Endothelial cell of umbilical vein (primary cell): ENCODE measurements around the gene TLNRD1. TPM values are rescaled to one million over a fixed set of nuclear protein-coding genes. Genes with fewer than 3 reads are reported as not detected.

ENCODE experiments used
- BruUV-seq: library from RNA; stranded (reverse); fragments of 400-500 nt; replicated peaks from 2 replicates; lab custom pipeline; 2021; lab: Mats Ljungman, UMichigan
- CTCF ChIA-PET: fragments of 300-600, 350-600 bp; sonication (Branson Sonifier 250); formaldehyde crosslinking; loops from one replicate; lab custom pipeline; 2021; ENCODE audit warnings: antibody characterized with exemption, inconsistent platforms; lab: Charles Lee
- POLR2A ChIA-PET: fragments of 300-600, 350-600 bp; sonication (Branson Sonifier 250); formaldehyde crosslinking; loops from one replicate; lab custom pipeline; 2021; ENCODE audit warnings: antibody characterized with exemption, inconsistent platforms; lab: Charles Lee
- DNase-seq: peaks from one replicate; pipeline ENCODE4 v3.0.0-alpha.2; 2011; ENCODE audit warnings: low read depth, low spot score
- FAIRE-seq: peaks from 2 replicates; lab custom pipeline; 2011; peaks lifted over from hg19 to GRCh38; lab: Jason Lieb, UNC
- H2AFZ ChIP-seq: 2 replicates; pipeline ENCODE4 v1.6.0; 2012; ENCODE audit warnings: low read depth, low read length, control low read depth, inconsistent platforms
- H3K27ac ChIP-seq: 2 replicates; pipeline ENCODE4 v1.5.1; 2011; ENCODE audit warnings: low read depth, mild to moderate bottlenecking, control low read depth, low read length, moderate library complexity; ENCODE audit not compliant: insufficient read depth
- H3K27me3 ChIP-seq, 2 experiments: 2 replicates each; pipeline versions ENCODE4 v1.6.0 to v1.6.1; 2011; ENCODE audit warnings: low read length in 2 of 2, mixed read lengths in 1 of 2; ENCODE audit not compliant: control insufficient read depth in 2 of 2, insufficient read depth in 2 of 2
- H3K36me3 ChIP-seq, 2 experiments: 2 replicates in 1 of 2; 3 replicates in 1 of 2; pipeline ENCODE4 v1.5.1; 2011; ENCODE audit warnings: low read length in 2 of 2, mild to moderate bottlenecking in 1 of 2, moderate library complexity in 1 of 2; ENCODE audit not compliant: control insufficient read depth in 2 of 2, insufficient read depth in 2 of 2; ENCODE audit errors: extremely low read depth in 1 of 2
- H3K4me1 ChIP-seq: 3 replicates; pipeline ENCODE4 v1.5.1; 2011; ENCODE audit warnings: mild to moderate bottlenecking, low read length; ENCODE audit not compliant: control insufficient read depth, insufficient read depth; ENCODE audit errors: extremely low read depth
- H3K4me2 ChIP-seq: 2 replicates; pipeline ENCODE4 v1.6.1; 2011; ENCODE audit warnings: low read length, control low read depth, mixed read lengths; ENCODE audit not compliant: insufficient read depth
- H3K4me3 ChIP-seq, 3 experiments: fragments of 200-600 bp in 1 of 3; sonication (generic), shearing (Covaris generic) in 1 of 3; replicated peaks in 1 of 3; 2 replicates each; pipeline ENCODE4 v1.5.1; 2011 to 2016; ENCODE audit warnings: control low read depth in 3 of 3, low read length in 3 of 3, mild to moderate bottlenecking in 2 of 3, inconsistent platforms in 1 of 3, low read depth in 1 of 3, moderate library complexity in 1 of 3; ENCODE audit not compliant: insufficient read depth in 1 of 3
- H3K79me2 ChIP-seq: 2 replicates; pipeline ENCODE4 v1.6.0; 2012; ENCODE audit warnings: low read length, inconsistent platforms; ENCODE audit not compliant: control insufficient read depth, insufficient read depth
- H3K9ac ChIP-seq: replicated peaks from 2 replicates; pipeline ENCODE3; 2011; ENCODE audit warnings: low read length, control low read depth; ENCODE audit not compliant: insufficient read depth; ENCODE audit errors: extremely low read depth
- H3K9me1 ChIP-seq: replicated peaks from 3 replicates; pipeline ENCODE4 v1.6.0; 2011; ENCODE audit warnings: mild to moderate bottlenecking, low read length; ENCODE audit not compliant: control insufficient read depth, insufficient read depth; ENCODE audit errors: extremely low read depth
- H3K9me3 ChIP-seq: replicated peaks from 2 replicates; pipeline ENCODE4 v1.5.1; 2012; ENCODE audit warnings: low read length, inconsistent platforms; ENCODE audit not compliant: control insufficient read depth, insufficient read depth
- H4K20me1 ChIP-seq: replicated peaks from 2 replicates; pipeline ENCODE3; 2011; ENCODE audit warnings: mild to moderate bottlenecking, low read length; ENCODE audit not compliant: control insufficient read depth, insufficient read depth; ENCODE audit errors: extremely low read depth
- EZH2 ChIP-seq: IDR thresholded peaks from 2 replicates; pipeline ENCODE4 v1.6.1; 2012; ENCODE audit warnings: borderline replicate concordance, low read depth, mild to moderate bottlenecking, moderate library complexity, low read length, inconsistent platforms; ENCODE audit not compliant: severe bottlenecking
- MAX ChIP-seq: IDR thresholded peaks from 2 replicates; pipeline ENCODE4 v1.6.1; 2011; ENCODE audit not compliant: insufficient read depth, insufficient read length
- POLR2A ChIP-seq: IDR thresholded peaks from 2 replicates; pipeline ENCODE4 v1.6.1; 2012; ENCODE audit warnings: low read depth, mild to moderate bottlenecking, control low read depth, low read length
- POLR2AphosphoS5 ChIP-seq: IDR thresholded peaks from 2 replicates; pipeline ENCODE4 v1.6.1; 2012; ENCODE audit warnings: low read depth, mild to moderate bottlenecking, control low read depth, low read length, moderate library complexity; ENCODE audit not compliant: insufficient read depth
- dilution Hi-C: fragments of 300-500 bp; cut with MboI; formaldehyde crosslinking; loops from one replicate; pipeline ENCODE4 v1.15.0; 2019; ENCODE audit warnings: low sequenced_read_pairs; ENCODE audit not compliant: extremely low pct_ligation_motif_present
- intact Hi-C: fragments of 100-400 bp; cut with micrococcal nuclease; formaldehyde crosslinking; loops from one replicate; pipeline ENCODE4 v1.10.0; 2022
- polyA plus RNA-seq, 4 experiments: library from polyadenylated mRNA; depleted of rRNA in 3 of 4; stranded (reverse) in 3 of 4; unstranded in 1 of 4; fragments of >200 nt; gene quantifications; 2 replicates each; pipeline versions ENCODE4 v1.2.1 to v1.2.3, GENCODE V29; 2011 to 2012; ENCODE audit warnings: missing spikeins in 1 of 4
- total RNA-seq: library from RNA; stranded (reverse); gene quantifications from 2 replicates; pipeline ENCODE4 v1.2.3, GENCODE V29; 2021

TLNRD1 gene
- total and polyA plus RNA-seq, 2 donors (not counting 3 experiments of a cell fraction or from before 2014, with no cell fraction given), result 17.8 to 33.0 TPM

GRCh38 chr15:80992006-80992405 is 8.7 kb upstream of the TLNRD1 start:
- BruUV-seq, result no TSS peak
- Histone ChIP-seq H2AFZ (no peak overlapping the region), H4K20me1 (no peaks in the 10 kb centered on the region), H3K9me3 (no peaks in the 10 kb centered on the region), H3K9me1 (no peaks in the 10 kb centered on the region), H3K27me3 (no peaks in the 10 kb centered on the region), H3K36me3 (no peaks in the 10 kb centered on the region), H3K27ac (no peak overlapping the region), H3K4me1 (peaks cover 18% of the 10 kb centered on the region), H3K9ac (no peak overlapping the region), H3K4me2 (no peak overlapping the region), H3K4me3 (no peak overlapping the region), H3K79me2 (peaks cover 24% of the 10 kb centered on the region)
- TF ChIP-seq POLR2AphosphoS5 (no peak), MAX (no peak)
- ChIA-PET CTCF (interaction anchor here (1.0 to 3.4 kb wide), 6 partner anchors 11 to 274 kb away, joined by 3 to 37 read pairs (median 4); no protein-coding TSS in a partner anchor), POLR2A (interaction anchor here (2.6 kb wide), 1 partner anchor 9 kb away, joined by 16 read pairs; the partner anchor contains the start of gene TLNRD1)
- dilution Hi-C loops (no loop called here), intact Hi-C loops (loop anchor here (10.0 kb wide), 1 partner anchor 1153 kb away; no protein-coding TSS in a partner anchor)
- FAIRE-seq, result no peak
- no peak for DNase-seq

GRCh38 chr15:80992441-80992840 is 8.3 kb upstream of the TLNRD1 start:
- no TSS peak for BruUV-seq
- Histone ChIP-seq H3K4me1 (peaks cover 18% of the 10 kb centered on the region), H3K4me3 (no peak overlapping the region), H3K36me3 (no peaks in the 10 kb centered on the region), H2AFZ (no peak overlapping the region), H3K27ac (no peak overlapping the region), H3K27me3 (no peaks in the 10 kb centered on the region), H3K79me2 (peaks cover 21% of the 10 kb centered on the region), H3K9me3 (no peaks in the 10 kb centered on the region), H4K20me1 (no peaks in the 10 kb centered on the region), H3K9me1 (no peaks in the 10 kb centered on the region), H3K4me2 (no peak overlapping the region), H3K9ac (no peak overlapping the region)
- intact Hi-C loops, result loop anchor here (10.0 kb wide), 1 partner anchor 1152 kb away; no protein-coding TSS in a partner anchor
- dilution Hi-C loops, result no loop called here
- CTCF ChIA-PET, result interaction anchor here (1.1 to 3.4 kb wide), 2 partner anchors 11 to 273 kb away, joined by 3 to 37 read pairs; no protein-coding TSS in a partner anchor
- no peak for FAIRE-seq
- POLR2A ChIA-PET, result interaction anchor here (2.6 kb wide), 1 partner anchor 9 kb away, joined by 16 read pairs; the partner anchor contains the start of gene TLNRD1
- TF ChIP-seq POLR2A, result no peak
- no peak for TF ChIP-seq EZH2
- no peak for TF ChIP-seq POLR2AphosphoS5
- no peak for DNase-seq
